SK-N-SH treated with all-trans-retinoic acid at 6 μM for 48 hours (cell line): Measurements from ENCODE around the gene PLA2G6.

ENCODE experiments used
- ATAC-seq: fragments of 200-7000 bp; cut with Tn5 transposase; 3 replicates; pipeline ENCODE4 v1.9.1; 2020; ENCODE audit warnings: mild to moderate bottlenecking, moderate library complexity
- ARNTL ChIP-seq: fragments of 450-650 bp; formaldehyde crosslinking; IDR thresholded peaks from 2 replicates; pipeline ENCODE4 v1.5.0; 2020; ENCODE audit warnings: low read depth, mild to moderate bottlenecking, moderate library complexity, borderline replicate concordance
- BACH2 ChIP-seq: fragments of 250-450 bp; sonication (Bioruptor Pico); IDR thresholded peaks from 2 replicates; pipeline ENCODE4 v1.9.0; 2021; ENCODE audit warnings: mild to moderate bottlenecking, borderline replicate concordance
- CREB5 ChIP-seq: fragments of 250-450 bp; sonication (Bioruptor Pico); IDR thresholded peaks from 2 replicates; pipeline ENCODE4 v1.5.1; 2020; ENCODE audit warnings: low read depth, mild to moderate bottlenecking, moderate library complexity
- CSDC2 ChIP-seq: fragments of 250-450 bp; sonication (Bioruptor Pico); IDR thresholded peaks from 2 replicates; pipeline ENCODE4 v1.5.0; 2020; ENCODE audit warnings: mild to moderate bottlenecking, moderate library complexity
- CSRNP3 ChIP-seq: fragments of 250-450 bp; sonication (Bioruptor Pico); IDR thresholded peaks from 2 replicates; pipeline ENCODE4 v1.5.1; 2021; ENCODE audit warnings: mild to moderate bottlenecking, moderate library complexity
- ESRRG ChIP-seq: fragments of 250-450 bp; sonication (Bioruptor Pico); IDR thresholded peaks from 2 replicates; pipeline ENCODE4 v1.6.1; 2021; ENCODE audit warnings: mild to moderate bottlenecking
- GLIS3 ChIP-seq: fragments of 250-450 bp; sonication (Bioruptor Pico); IDR thresholded peaks from 2 replicates; pipeline ENCODE4 v1.5.0; 2020; ENCODE audit warnings: mild to moderate bottlenecking, moderate library complexity
- ISL1 ChIP-seq: fragments of 250-450 bp; sonication (Bioruptor Pico); IDR thresholded peaks from 2 replicates; pipeline ENCODE4 v2.1.2; 2022; ENCODE audit warnings: mild to moderate bottlenecking, moderate library complexity
- OSR1 ChIP-seq: fragments of 250-450 bp; sonication (Bioruptor Pico); IDR thresholded peaks from 2 replicates; pipeline ENCODE4 v1.8.0; 2022; ENCODE audit warnings: moderate library complexity, mild to moderate bottlenecking, inconsistent platforms
- PATZ1 ChIP-seq: fragments of 250-450 bp; sonication (Bioruptor Pico); IDR thresholded peaks from 2 replicates; pipeline ENCODE4 v1.8.0; 2020; ENCODE audit warnings: mild to moderate bottlenecking, moderate library complexity, borderline replicate concordance
- PPARA ChIP-seq: fragments of 250-450 bp; sonication (Bioruptor Pico); IDR thresholded peaks from 2 replicates; pipeline ENCODE4 v1.5.0; 2020; ENCODE audit warnings: mild to moderate bottlenecking, borderline replicate concordance
- RARB ChIP-seq: fragments of 250-450 bp; sonication (Bioruptor Pico); IDR thresholded peaks from 2 replicates; pipeline ENCODE4 v1.8.0; 2021; ENCODE audit warnings: mild to moderate bottlenecking, moderate library complexity
- TOX ChIP-seq: fragments of 250-450 bp; sonication (Bioruptor Pico); IDR thresholded peaks from 2 replicates; pipeline ENCODE4 v1.8.0; 2021; ENCODE audit warnings: mild to moderate bottlenecking, moderate library complexity, borderline replicate concordance
- TSHZ2 ChIP-seq: fragments of 250-450 bp; sonication (Bioruptor Pico); IDR thresholded peaks from 2 replicates; pipeline ENCODE4 v1.5.0; 2020; ENCODE audit warnings: mild to moderate bottlenecking, moderate library complexity
- ZC3H10 ChIP-seq: fragments of 250-450 bp; sonication (Bioruptor Pico); IDR thresholded peaks from 2 replicates; pipeline ENCODE4 v1.5.1; 2021; ENCODE audit warnings: mild to moderate bottlenecking, moderate library complexity
- ZFP3 ChIP-seq: fragments of 250-450 bp; sonication (Bioruptor Pico); IDR thresholded peaks from 2 replicates; pipeline ENCODE4 v1.5.0; 2020; ENCODE audit warnings: mild to moderate bottlenecking, moderate library complexity
- ZFP30 ChIP-seq: fragments of 450-650 bp; formaldehyde crosslinking; IDR thresholded peaks from 2 replicates; pipeline ENCODE4 v1.5.0; 2022; ENCODE audit warnings: mild to moderate bottlenecking, moderate library complexity
- ZNF565 ChIP-seq: fragments of 450-650 bp; formaldehyde crosslinking; conservative IDR thresholded peaks from 2 replicates; pipeline ENCODE4 v1.5.0; 2020; ENCODE audit warnings: low read depth, mild to moderate bottlenecking, moderate library complexity
- ZNF70 ChIP-seq: fragments of 450-650 bp; formaldehyde crosslinking; IDR thresholded peaks from 2 replicates; pipeline ENCODE4 v1.5.0; 2020; ENCODE audit warnings: mild to moderate bottlenecking, moderate library complexity

Gene PLA2G6

GRCh38 chr22:38165922-38166593 is 15.6 kb downstream of the PLA2G6 start (continued):
- TF ChIP-seq CSRNP3 (CRISPR knock-in tag) (no peak), TOX (no peak), ESRRG (no peak), ZFP3 (CRISPR knock-in tag) (no peak), ISL1 (CRISPR knock-in tag) (no peak), PPARA (CRISPR knock-in tag) (no peak), ZFP30 (CRISPR knock-in tag) (no peak), RARB (CRISPR knock-in tag) (no peak), GLIS3 (no peak), CREB5 (CRISPR knock-in tag) (no peak), ZC3H10 (CRISPR knock-in tag) (no peak), OSR1 (no peak)
- TF ChIP-seq, all 23 proteins: peak for 0

GRCh38 chr22:38164551-38164918 is 17.1 kb downstream of the PLA2G6 start:
- no peak for ATAC-seq
- TF ChIP-seq CREB5 (CRISPR knock-in tag) (no peak), CSRNP3 (CRISPR knock-in tag) (no peak), CSDC2 (CRISPR knock-in tag) (no peak)
- TF ChIP-seq, all 23 proteins: peak for 0

GRCh38 chr22:38163844-38164550 is 17.6 kb downstream of the PLA2G6 start:
- TF ChIP-seq ARNTL (no peak), ISL1 (CRISPR knock-in tag) (no peak), CSRNP3 (CRISPR knock-in tag) (no peak), RARB (CRISPR knock-in tag) (no peak), PPARA (CRISPR knock-in tag) (no peak), ZNF565 (CRISPR knock-in tag) (no peak), BACH2 (CRISPR knock-in tag) (no peak), GLIS3 (no peak), CSDC2 (CRISPR knock-in tag) (no peak), PATZ1 (CRISPR knock-in tag) (no peak), TOX (no peak), ZNF70 (CRISPR knock-in tag) (no peak), TSHZ2 (CRISPR knock-in tag) (no peak)

More at GRCh38 chr22:38163844-38164550, 17.6 kb downstream of the PLA2G6 start:
- no peak; the same call in 2 of the 3 replicates for ATAC-seq
